Pons (tissue), 1 donor: ENCODE data around the gene KRTAP9-7.
"Not testable (repeated sequence)": the region's sequence is repeated elsewhere in the genome, so short reads cannot be mapped to it uniquely, and the experiment has no call there.

Experiments used
- DNase-seq: peaks from one replicate; pipeline ENCODE4 v3.0.0-alpha.2; 2016; ENCODE audit warnings: low spot score

The KRTAP9-7 gene

GRCh38 chr17:41275648-41276190 lies at the start of gene KRTAP9-7:
Gene KRTAP9-7 (plus strand): TSS chr17:41275698. CDS start chr17:41275698, 0 bp downstream.
- not testable (repeated sequence) for DNase-seq

GRCh38 chr17:41226051-41226450 lies 49.4 kb upstream of the KRTAP9-7 start:
- no peak for DNase-seq

GRCh38 chr17:41226598-41227095 lies 48.9 kb upstream of the KRTAP9-7 start, which contains the start of gene KRTAP9-2:
Gene KRTAP9-2 (plus strand): TSS chr17:41226648. CDS start chr17:41226655, 7 bp downstream.
- DNase-seq: not testable (repeated sequence)

- DNase-seq: no peak
These were observed 45.4 kb upstream of the KRTAP9-7 start for GRCh38 chr17:41230094-41230493.

- no peak for DNase-seq
These were observed 43.8 kb upstream of the KRTAP9-7 start for GRCh38 chr17:41231731-41232130.

GRCh38 chr17:41232399-41233105 lies 42.9 kb upstream of the KRTAP9-7 start, which contains the start of gene KRTAP9-3:
Gene KRTAP9-3 (plus strand): TSS chr17:41232449. CDS start chr17:41232502, 53 bp downstream.
- not testable (repeated sequence) for DNase-seq

- not testable (repeated sequence) for DNase-seq
These were observed 38.4 kb upstream of the KRTAP9-7 start for GRCh38 chr17:41237116-41237515.

GRCh38 chr17:41237949-41238437 lies 37.5 kb upstream of the KRTAP9-7 start, which contains the start of gene KRTAP9-8:
Gene KRTAP9-8 (plus strand): TSS chr17:41237999. CDS start chr17:41238052, 53 bp downstream.
- not testable (repeated sequence) for DNase-seq

GRCh38 chr17:41246995-41247787 lies 28.3 kb upstream of the KRTAP9-7 start:
- not testable (repeated sequence) for DNase-seq

- not testable (repeated sequence) for DNase-seq
These were observed 25.8 kb upstream of the KRTAP9-7 start, which contains the start of gene KRTAP9-4 for GRCh38 chr17:41249637-41250240. Gene KRTAP9-4 (plus strand): TSS chr17:41249687. CDS start chr17:41249721, 34 bp downstream.

GRCh38 chr17:41251261-41251660 lies 24.2 kb upstream of the KRTAP9-7 start:
- no peak for DNase-seq

GRCh38 chr17:41254861-41255260 lies 20.6 kb upstream of the KRTAP9-7 start:
- DNase-seq: no peak

GRCh38 chr17:41255381-41256290 lies 19.9 kb upstream of the KRTAP9-7 start, which contains the start of gene KRTAP9-9:
Gene KRTAP9-9 (plus strand): TSS chr17:41255384.
- not testable (repeated sequence) for DNase-seq

- no peak for DNase-seq
These were observed 19.2 kb upstream of the KRTAP9-7 start for GRCh38 chr17:41256291-41256685.

- no peak for DNase-seq
These were observed 17.1 kb upstream of the KRTAP9-7 start for GRCh38 chr17:41258406-41258805.

- no peak for DNase-seq
These were observed 12.3 kb upstream of the KRTAP9-7 start for GRCh38 chr17:41263212-41263611.

GRCh38 chr17:41264599-41264998 lies 10.9 kb upstream of the KRTAP9-7 start:
- DNase-seq: no peak

GRCh38 chr17:41265078-41265477 lies 10.4 kb upstream of the KRTAP9-7 start, which contains the start of gene KRTAP9-6:
Gene KRTAP9-6 (plus strand): TSS chr17:41265378. CDS start chr17:41265378, 0 bp downstream.
- DNase-seq: no peak

- no peak for DNase-seq
These were observed 7.8 kb upstream of the KRTAP9-7 start for GRCh38 chr17:41267711-41268110.

GRCh38 chr17:41271323-41271722 lies 4.2 kb upstream of the KRTAP9-7 start:
- DNase-seq: not testable (repeated sequence)
